ENCODE results near the gene PGM3.

- TF ChIP-seq CTCF (IDR thresholded peaks at IDR 0.05; ENCODE audit: insufficient read depth, low read length): no peak
- TF ChIP-seq GABPA (IDR thresholded peaks at IDR 0.05; ENCODE audit: low read depth): no peak
- TF ChIP-seq POLR2AphosphoS5 (IDR thresholded peaks at IDR 0.05; ENCODE audit: low read depth): no peak
- no peak for TF ChIP-seq REST (IDR thresholded peaks at IDR 0.05; ENCODE audit: insufficient replicate concordance, low read depth)
- no peak for TF ChIP-seq SPI1 (IDR thresholded peaks at IDR 0.05; ENCODE audit: borderline replicate concordance, low read depth)
These were observed 38.1 kb upstream of the PGM3 start for GRCh38 chr6:83231146-83231545.

Data from HL-60 (cell line).